Left lung (tissue), 10 donors: ENCODE measurements around the gene JMJD7. TPM values are rescaled to one million over a fixed set of nuclear protein-coding genes. Genes with fewer than 3 reads are reported as not detected.
A peak's percentile ranks its signal among the peaks of the same experiment; 100 is the strongest.

Experiments used
- ATAC-seq: fragments of 200-7000 bp; cut with Tn5 transposase; one replicate; pipeline ENCODE4 v1.9.1; 2020; ENCODE audit warnings: moderate library complexity
- DNase-seq, 4 donors: peaks; one replicate each; pipeline ENCODE4 v3.0.0-alpha.2; 2013 to 2020
- H3K27ac ChIP-seq, 2 donors: fragments of 200-600 bp; sonication (generic) in 1 of 2; one replicate each; pipeline versions ENCODE4 v1.5.0 to v1.8.0; 2020 to 2021
- H3K27me3 ChIP-seq, 2 donors: fragments of 200-600 bp; sonication (generic) in 1 of 2; one replicate each; pipeline versions ENCODE4 v1.5.0 to v1.8.0; 2020 to 2021
- H3K36me3 ChIP-seq, 2 donors: fragments of 200-600 bp; sonication (generic) in 1 of 2; one replicate each; pipeline versions ENCODE4 v1.5.0 to v1.8.0; 2020 to 2021
- H3K4me1 ChIP-seq, 2 donors: fragments of 200-600 bp; one replicate each; pipeline ENCODE4 v1.8.0; 2021
- H3K4me3 ChIP-seq, 2 donors: fragments of 200-600 bp; sonication (generic) in 1 of 2; one replicate each; pipeline versions ENCODE4 v1.5.0 to v1.8.0; 2020 to 2021; ENCODE audit warnings: mild to moderate bottlenecking in 1 of 2
- H3K9me3 ChIP-seq, 2 donors: fragments of 200-600 bp; sonication (generic) in 1 of 2; one replicate each; pipeline versions ENCODE4 v1.5.0 to v1.8.0; 2020 to 2021
- CTCF ChIP-seq, 2 donors: fragments of 200-600 bp; sonication (generic) in 1 of 2; IDR thresholded peaks; one replicate each; pipeline versions ENCODE4 v1.5.0 to v1.8.0; 2021; ENCODE audit warnings: antibody characterized with exemption in 2 of 2
- intact Hi-C, 2 donors: fragments of 100-400 bp; cut with DNase I; formaldehyde crosslinking; loops; one replicate each; pipeline versions ENCODE4 v1.11.2 to v1.14.2; 2022
- polyA plus RNA-seq, 6 donors: library from polyadenylated mRNA; unstranded; fragments of 120-200 nt; gene quantifications; one replicate each; pipeline ENCODE4 v1.2.1, GENCODE V29; 2013; ENCODE audit not compliant: insufficient read length in 6 of 6
- total RNA-seq, 2 donors: library from RNA; stranded (reverse); fragmentation: NEBNext Ultra II Directional; extraction: Animal tissue kit (Norgen Biotek cat#: 25700); gene quantifications; one replicate each; pipeline ENCODE4 v1.2.1, GENCODE V29; 2021
- donor health status: DM: no; HTN: yes; CAD: no.
- donor health status: DM: no; HTN: no; CAD: no.

Gene JMJD7
- total and polyA plus RNA-seq, 8 donors = 10.2 to 26.4 (median 14.5) TPM

DNA sequence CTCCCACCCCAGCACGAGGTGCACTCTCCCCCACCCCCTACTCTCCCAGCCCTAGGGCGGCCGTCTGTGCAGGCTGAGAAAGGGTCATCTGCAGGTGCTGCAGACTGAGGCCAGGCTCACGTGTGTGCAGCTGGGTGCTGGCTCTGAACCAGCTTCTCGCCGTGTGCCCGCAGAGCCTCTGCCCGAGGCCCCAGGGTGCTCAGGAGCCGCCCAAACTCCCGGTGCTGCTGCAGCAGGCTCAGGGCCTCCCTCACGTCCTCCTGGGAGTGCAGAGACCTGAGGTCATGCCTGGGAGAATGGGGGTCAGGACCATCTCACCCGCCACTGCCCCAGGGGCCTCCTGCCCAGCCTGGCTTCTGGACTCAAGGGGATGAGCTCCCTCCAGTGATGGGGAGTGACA, 48.8 kb downstream of the JMJD7 start:
- ATAC-seq = no peak
- H3K36me3 ChIP-seq = no peaks in the 10 kb centered on the region
- DNase-seq = peak in 1 of 4 donors; percentile 46
- H3K4me3 ChIP-seq = no peak overlapping the region
- intact Hi-C loops = no loop called here
- no peaks in the 10 kb centered on the region for H3K9me3 ChIP-seq
- peaks cover 2 to 4% of the 10 kb centered on the region in 2 donors for H3K4me1 ChIP-seq
- no peak overlapping the region for H3K27ac ChIP-seq
- TF ChIP-seq CTCF (IDR thresholded peaks at IDR 0.05) = no peak
- H3K27me3 ChIP-seq = peaks cover 0 to 10% of the 10 kb centered on the region in 2 donors

DNA sequence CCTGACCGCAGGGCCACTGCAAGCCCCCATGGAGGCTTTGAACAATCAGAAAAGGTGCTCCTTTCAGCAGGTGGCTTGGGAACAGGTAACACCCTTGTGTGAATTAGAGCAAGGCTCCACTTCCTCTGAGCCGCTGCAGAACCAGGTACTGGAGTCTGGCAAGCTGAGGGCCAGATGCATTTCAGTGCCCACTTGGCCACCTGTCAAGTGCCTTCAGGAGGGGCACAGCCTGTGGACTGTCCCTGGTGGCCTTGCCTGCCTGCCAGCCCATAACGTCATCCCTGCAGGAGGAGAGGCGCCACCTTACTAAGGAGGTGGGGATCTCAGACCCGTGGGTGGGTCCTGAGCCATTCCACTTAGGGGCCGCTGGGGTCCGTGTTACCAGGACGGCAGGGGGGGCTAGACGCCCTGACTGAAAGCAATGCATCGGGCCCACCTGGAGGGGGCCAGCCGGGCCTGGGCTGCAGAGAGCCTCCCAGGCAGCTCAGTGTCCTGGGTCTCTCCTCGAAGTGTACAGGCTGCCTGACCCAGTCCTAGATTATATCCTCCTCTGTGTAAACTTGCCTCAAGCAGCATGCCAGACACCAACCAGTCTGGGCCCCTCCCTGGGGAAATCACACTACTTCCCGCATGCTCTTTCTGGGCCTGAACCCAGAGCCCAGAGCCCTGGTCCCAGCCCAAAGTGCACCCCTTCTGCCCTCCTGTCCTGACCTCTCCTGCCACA, 49.9 kb downstream of the JMJD7 start:
- no peak for TF ChIP-seq CTCF (IDR thresholded peaks at IDR 0.05)
- Histone ChIP-seq H3K27ac (no peak overlapping the region), H3K9me3 (no peaks in the 10 kb centered on the region), H3K27me3 (peaks cover 0 to 20% of the 10 kb centered on the region in 2 donors), H3K4me1 (peaks cover 9 to 15% of the 10 kb centered on the region in 2 donors), H3K4me3 (no peak overlapping the region), H3K36me3 (no peaks in the 10 kb centered on the region)
- ATAC-seq = no peak
- intact Hi-C loops = no loop called here
- peak in 1 of 4 donors; percentile 60 for DNase-seq

GRCh38 chr15:41878355-41878699, 50.4 kb downstream of the JMJD7 start:
- Histone ChIP-seq H3K27me3 (peaks cover 0 to 20% of the 10 kb centered on the region in 2 donors), H3K9me3 (no peaks in the 10 kb centered on the region), H3K4me3 (no peak overlapping the region), H3K4me1 (peaks cover 9 to 15% of the 10 kb centered on the region in 2 donors), H3K27ac (no peak overlapping the region), H3K36me3 (no peaks in the 10 kb centered on the region)
- intact Hi-C loops = no loop called here
- TF ChIP-seq CTCF (IDR thresholded peaks at IDR 0.05) = no peak
- ATAC-seq = no peak
- peak in 1 of 4 donors; percentile 56 for DNase-seq

GRCh38 chr15:41879321-41879845, 51.5 kb downstream of the JMJD7 start:
- intact Hi-C loops = no loop called here
- Histone ChIP-seq H3K4me1 (peaks cover 9 to 15% of the 10 kb centered on the region in 2 donors), H3K27ac (no peak overlapping the region), H3K27me3 (peaks cover 0 to 20% of the 10 kb centered on the region in 2 donors), H3K36me3 (no peaks in the 10 kb centered on the region), H3K4me3 (no peak overlapping the region), H3K9me3 (no peaks in the 10 kb centered on the region)
- ATAC-seq = no peak
- TF ChIP-seq CTCF (IDR thresholded peaks at IDR 0.05) = no peak
- peak in 1 of 4 donors; percentile 61 for DNase-seq

- peaks cover 0 to 2% of the 10 kb centered on the region in 2 donors for H3K36me3 ChIP-seq
- no peak for ATAC-seq
- peaks cover 0 to 20% of the 10 kb centered on the region in 2 donors for H3K27me3 ChIP-seq
- H3K4me3 ChIP-seq = no peak overlapping the region
- H3K4me1 ChIP-seq = peaks cover 9 to 15% of the 10 kb centered on the region in 2 donors
- H3K9me3 ChIP-seq = no peaks in the 10 kb centered on the region
- no peak for TF ChIP-seq CTCF (IDR thresholded peaks at IDR 0.05)
- H3K27ac ChIP-seq = no peak overlapping the region
- intact Hi-C loops = no loop called here
- DNase-seq = peak in 1 of 4 donors; percentile 63
These were observed 52.4 kb downstream of the JMJD7 start for GRCh38 chr15:41880156-41880877.
